ENCODE results near the gene DIO1. TPM values are rescaled to one million over a fixed set of nuclear protein-coding genes. Genes with fewer than 3 reads are reported as not detected.

The DIO1 gene
- total and polyA plus RNA-seq, 9 of the 15 experiments (the other 6 are each of a cell fraction or from before 2014, with no cell fraction given), result not detected

- TF ChIP-seq, protein P1, sequence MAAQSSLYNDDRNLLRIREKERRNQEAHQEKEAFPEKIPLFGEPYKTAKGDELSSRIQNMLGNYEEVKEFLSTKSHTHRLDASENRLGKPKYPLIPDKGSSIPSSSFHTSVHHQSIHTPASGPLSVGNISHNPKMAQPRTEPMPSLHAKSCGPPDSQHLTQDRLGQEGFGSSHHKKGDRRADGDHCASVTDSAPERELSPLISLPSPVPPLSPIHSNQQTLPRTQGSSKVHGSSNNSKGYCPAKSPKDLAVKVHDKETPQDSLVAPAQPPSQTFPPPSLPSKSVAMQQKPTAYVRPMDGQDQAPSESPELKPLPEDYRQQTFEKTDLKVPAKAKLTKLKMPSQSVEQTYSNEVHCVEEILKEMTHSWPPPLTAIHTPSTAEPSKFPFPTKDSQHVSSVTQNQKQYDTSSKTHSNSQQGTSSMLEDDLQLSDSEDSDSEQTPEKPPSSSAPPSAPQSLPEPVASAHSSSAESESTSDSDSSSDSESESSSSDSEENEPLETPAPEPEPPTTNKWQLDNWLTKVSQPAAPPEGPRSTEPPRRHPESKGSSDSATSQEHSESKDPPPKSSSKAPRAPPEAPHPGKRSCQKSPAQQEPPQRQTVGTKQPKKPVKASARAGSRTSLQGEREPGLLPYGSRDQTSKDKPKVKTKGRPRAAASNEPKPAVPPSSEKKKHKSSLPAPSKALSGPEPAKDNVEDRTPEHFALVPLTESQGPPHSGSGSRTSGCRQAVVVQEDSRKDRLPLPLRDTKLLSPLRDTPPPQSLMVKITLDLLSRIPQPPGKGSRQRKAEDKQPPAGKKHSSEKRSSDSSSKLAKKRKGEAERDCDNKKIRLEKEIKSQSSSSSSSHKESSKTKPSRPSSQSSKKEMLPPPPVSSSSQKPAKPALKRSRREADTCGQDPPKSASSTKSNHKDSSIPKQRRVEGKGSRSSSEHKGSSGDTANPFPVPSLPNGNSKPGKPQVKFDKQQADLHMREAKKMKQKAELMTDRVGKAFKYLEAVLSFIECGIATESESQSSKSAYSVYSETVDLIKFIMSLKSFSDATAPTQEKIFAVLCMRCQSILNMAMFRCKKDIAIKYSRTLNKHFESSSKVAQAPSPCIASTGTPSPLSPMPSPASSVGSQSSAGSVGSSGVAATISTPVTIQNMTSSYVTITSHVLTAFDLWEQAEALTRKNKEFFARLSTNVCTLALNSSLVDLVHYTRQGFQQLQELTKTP (IDR thresholded peaks at IDR 0.05; ENCODE audit: low read depth in 1 of 2, partially characterized antibody in 2 of 2), result no peak
- TF ChIP-seq MAZ (CRISPR knock-in tag; conservative IDR thresholded peaks at IDR 0.05 in 1 of 2, IDR thresholded peaks at IDR 0.05 in 1 of 2), result peak; percentile 24 to 81; a peak in 3 of 4 replicates
- no peak for TF ChIP-seq ZNF77 (CRISPR knock-in tag; IDR thresholded peaks at IDR 0.05)
- TF ChIP-seq GTF2F1 (IDR thresholded peaks at IDR 0.05; ENCODE audit: low read depth, low read length), result 0 out of 2 replicates have a peak, but pooled peaks have one; percentile 27
- TF ChIP-seq NR4A1 (CRISPR knock-in tag; IDR thresholded peaks at IDR 0.05), result 0 out of 2 replicates have a peak, but pooled peaks have one; percentile 78
- TF ChIP-seq NR4A1 (tag; IDR thresholded peaks at IDR 0.05), result no peak
- TF ChIP-seq MTA2 (IDR thresholded peaks at IDR 0.05; ENCODE audit: low read depth), result peak; percentile 17; the same call in 1 of the 2 replicates
- no peak for TF ChIP-seq MAFG (tag; conservative IDR thresholded peaks at IDR 0.05)
- TF ChIP-seq HEY1 (CRISPR knock-in tag; IDR thresholded peaks at IDR 0.05; ENCODE audit: borderline replicate concordance), result no peak
- TF ChIP-seq, protein P2, sequence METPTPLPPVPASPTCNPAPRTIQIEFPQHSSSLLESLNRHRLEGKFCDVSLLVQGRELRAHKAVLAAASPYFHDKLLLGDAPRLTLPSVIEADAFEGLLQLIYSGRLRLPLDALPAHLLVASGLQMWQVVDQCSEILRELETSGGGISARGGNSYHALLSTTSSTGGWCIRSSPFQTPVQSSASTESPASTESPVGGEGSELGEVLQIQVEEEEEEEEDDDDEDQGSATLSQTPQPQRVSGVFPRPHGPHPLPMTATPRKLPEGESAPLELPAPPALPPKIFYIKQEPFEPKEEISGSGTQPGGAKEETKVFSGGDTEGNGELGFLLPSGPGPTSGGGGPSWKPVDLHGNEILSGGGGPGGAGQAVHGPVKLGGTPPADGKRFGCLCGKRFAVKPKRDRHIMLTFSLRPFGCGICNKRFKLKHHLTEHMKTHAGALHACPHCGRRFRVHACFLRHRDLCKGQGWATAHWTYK (CRISPR knock-in tag; IDR thresholded peaks at IDR 0.05), result peak; percentile 88; the same call in 1 of the 2 replicates
- peak; percentile 98 for TF ChIP-seq SAFB (IDR thresholded peaks at IDR 0.05; ENCODE audit: borderline replicate concordance, low read depth, low read length)
- peak in 1 of 2 experiments; percentile 59; a peak in 2 of 4 replicates for TF ChIP-seq TRIM24 (IDR thresholded peaks at IDR 0.05)
- TF ChIP-seq, protein P3, sequence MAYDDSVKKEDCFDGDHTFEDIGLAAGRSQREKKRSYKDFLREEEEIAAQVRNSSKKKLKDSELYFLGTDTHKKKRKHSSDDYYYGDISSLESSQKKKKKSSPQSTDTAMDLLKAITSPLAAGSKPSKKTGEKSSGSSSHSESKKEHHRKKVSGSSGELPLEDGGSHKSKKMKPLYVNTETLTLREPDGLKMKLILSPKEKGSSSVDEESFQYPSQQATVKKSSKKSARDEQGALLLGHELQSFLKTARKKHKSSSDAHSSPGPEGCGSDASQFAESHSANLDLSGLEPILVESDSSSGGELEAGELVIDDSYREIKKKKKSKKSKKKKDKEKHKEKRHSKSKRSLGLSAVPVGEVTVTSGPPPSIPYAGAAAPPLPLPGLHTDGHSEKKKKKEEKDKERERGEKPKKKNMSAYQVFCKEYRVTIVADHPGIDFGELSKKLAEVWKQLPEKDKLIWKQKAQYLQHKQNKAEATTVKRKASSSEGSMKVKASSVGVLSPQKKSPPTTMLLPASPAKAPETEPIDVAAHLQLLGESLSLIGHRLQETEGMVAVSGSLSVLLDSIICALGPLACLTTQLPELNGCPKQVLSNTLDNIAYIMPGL (CRISPR knock-in tag; IDR thresholded peaks at IDR 0.05), result 0 out of 2 replicates have a peak, but pooled peaks have one; percentile 11
- peak; percentile 52; the same call in 1 of the 2 replicates for TF ChIP-seq BCOR (IDR thresholded peaks at IDR 0.05)
- TF ChIP-seq MLLT1 (IDR thresholded peaks at IDR 0.05), result peak; percentile 54 to 76; a peak in 2 of 4 replicates
- peak; percentile 87; the same call in 1 of the 2 replicates for TF ChIP-seq OTX1 (CRISPR knock-in tag; IDR thresholded peaks at IDR 0.05)
- TF ChIP-seq NRF1 (conservative IDR thresholded peaks at IDR 0.05 in 1 of 2, IDR thresholded peaks at IDR 0.05 in 1 of 2), result no peak; a peak in 2 of 4 replicates
- TF ChIP-seq SMARCC2 (IDR thresholded peaks at IDR 0.05; ENCODE audit: low read depth), result 0 out of 2 replicates have a peak, but pooled peaks have one; percentile 37
These were observed 51.7 kb downstream of the DIO1 start, which contains the start of gene IFT25 (continued) for GRCh38 chr1:53945433-53946251.
